ENCODE results near the gene CCDC78. TPM values are rescaled to one million over a fixed set of nuclear protein-coding genes. Genes with fewer than 3 reads are reported as not detected.

Gene CCDC78
- total and polyA plus RNA-seq, 2 of the 13 experiments (the other 11 are each of a cell fraction or from before 2014, with no cell fraction given), result 0.53 to 1.5 TPM

DNA sequence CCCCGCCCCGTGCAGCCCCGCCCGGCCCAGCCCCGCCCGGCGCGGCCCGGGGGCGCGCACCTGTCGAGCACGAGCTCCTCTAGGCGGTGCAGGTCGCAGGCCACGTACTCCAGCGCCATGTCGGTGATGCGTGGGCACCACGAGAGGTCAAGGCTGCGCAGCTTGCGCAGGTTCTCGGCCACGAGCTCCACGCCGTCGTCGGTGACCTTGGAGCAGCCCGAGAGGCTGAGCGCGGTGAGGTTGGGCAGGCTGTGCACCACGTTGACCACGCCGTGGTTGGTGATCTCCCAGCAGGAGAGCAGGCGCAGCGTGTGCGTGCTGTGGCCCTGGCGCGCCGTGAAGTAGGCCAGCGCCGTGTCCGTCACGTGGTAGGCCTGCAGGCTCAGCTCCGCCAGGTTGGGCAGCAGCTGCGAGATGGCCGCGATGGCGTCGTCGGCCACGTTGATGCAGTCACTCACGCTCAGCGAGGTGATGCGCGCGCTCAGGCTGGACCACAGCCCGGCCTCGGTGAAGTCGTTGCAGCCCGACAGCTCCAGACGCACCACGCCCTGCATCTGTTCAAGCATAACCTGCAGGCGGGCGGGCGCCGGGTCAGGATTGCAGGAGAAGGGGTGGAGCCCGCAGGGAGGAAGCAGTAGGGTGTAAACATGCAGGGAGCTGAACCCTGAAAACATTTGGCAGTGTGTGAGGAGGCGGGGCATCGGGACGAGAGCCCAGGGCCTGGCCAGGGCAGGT lies 30.7 kb downstream of the CCDC78 start (continued):
- no peak for TF ChIP-seq YEATS4 (CRISPR knock-in tag; IDR thresholded peaks at IDR 0.05; ENCODE audit: borderline replicate concordance)
- TF ChIP-seq STAG1 (CRISPR knock-in tag; IDR thresholded peaks at IDR 0.05), result no peak
- no peak for TF ChIP-seq PCBP2 (optimal IDR thresholded peaks at IDR 0.05; ENCODE audit: low read depth, low read length, poor library complexity, severe bottlenecking)
- no peak for TF ChIP-seq HDAC6 (IDR thresholded peaks at IDR 0.05; ENCODE audit: low read depth, low read length)
- TF ChIP-seq IKZF5 (CRISPR knock-in tag; IDR thresholded peaks at IDR 0.05), result no peak
- no peak for TF ChIP-seq ZNF20 (CRISPR knock-in tag; IDR thresholded peaks at IDR 0.05)
- no peak for TF ChIP-seq NFE2L1 (CRISPR knock-in tag; IDR thresholded peaks at IDR 0.05; ENCODE audit: borderline replicate concordance)
- peak; percentile 64; the same call in 1 of the 2 replicates for TF ChIP-seq BORCS8-MEF2B (CRISPR knock-in tag; IDR thresholded peaks at IDR 0.05)
- TF ChIP-seq ZMYM3 (CRISPR knock-in tag; IDR thresholded peaks at IDR 0.05), result no peak
- TF ChIP-seq SP5 (CRISPR knock-in tag; IDR thresholded peaks at IDR 0.05; ENCODE audit: borderline replicate concordance, low read depth), result peak; percentile 19; the same call in 1 of the 2 replicates
- TF ChIP-seq TSC22D2 (CRISPR knock-in tag; IDR thresholded peaks at IDR 0.05; ENCODE audit: borderline replicate concordance), result no peak
- TF ChIP-seq YY1 (IDR thresholded peaks at IDR 0.05; ENCODE audit: insufficient read depth, insufficient replicate concordance, low read depth, low read length), result peak; percentile 15
- 0 out of 2 replicates have a peak, but pooled peaks have one; percentile 57 for TF ChIP-seq KDM2A (CRISPR knock-in tag; IDR thresholded peaks at IDR 0.05; ENCODE audit: borderline replicate concordance, low read depth)
- no peak for TF ChIP-seq EEA1 (CRISPR knock-in tag; IDR thresholded peaks at IDR 0.05; ENCODE audit: borderline replicate concordance)
- no peak for TF ChIP-seq SRSF1 (optimal IDR thresholded peaks at IDR 0.05; ENCODE audit: low read depth, low read length)
- peak; percentile 50; the same call in 1 of the 2 replicates for TF ChIP-seq SMAD1 (CRISPR knock-in tag; IDR thresholded peaks at IDR 0.05; ENCODE audit: borderline replicate concordance, low read depth)
- no peak for TF ChIP-seq PHF8 (CRISPR knock-in tag; IDR thresholded peaks at IDR 0.05)
- TF ChIP-seq ZXDC (CRISPR knock-in tag; IDR thresholded peaks at IDR 0.05), result no peak; the same call in 1 of the 2 replicates
- no peak for TF ChIP-seq ZNF432 (CRISPR knock-in tag; IDR thresholded peaks at IDR 0.05; ENCODE audit: borderline replicate concordance)
- TF ChIP-seq, protein P1, sequence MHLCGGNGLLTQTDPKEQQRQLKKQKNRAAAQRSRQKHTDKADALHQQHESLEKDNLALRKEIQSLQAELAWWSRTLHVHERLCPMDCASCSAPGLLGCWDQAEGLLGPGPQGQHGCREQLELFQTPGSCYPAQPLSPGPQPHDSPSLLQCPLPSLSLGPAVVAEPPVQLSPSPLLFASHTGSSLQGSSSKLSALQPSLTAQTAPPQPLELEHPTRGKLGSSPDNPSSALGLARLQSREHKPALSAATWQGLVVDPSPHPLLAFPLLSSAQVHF (CRISPR knock-in tag; IDR thresholded peaks at IDR 0.05), result peak; percentile 87
- no peak for TF ChIP-seq ZNF263 (CRISPR knock-in tag; IDR thresholded peaks at IDR 0.05)
- TF ChIP-seq ARNT2 (CRISPR knock-in tag; IDR thresholded peaks at IDR 0.05; ENCODE audit: low read depth), result peak; percentile 71
- TF ChIP-seq ZNF761 (CRISPR knock-in tag; conservative IDR thresholded peaks at IDR 0.05), result no peak
- no peak; the same call in 1 of the 2 replicates for TF ChIP-seq ZBTB26 (CRISPR knock-in tag; IDR thresholded peaks at IDR 0.05; ENCODE audit: borderline replicate concordance)
